Stimulated activated CD8-positive, alpha-beta memory T cell treated with anti-CD3 and anti-CD28 coated beads, Interleukin-4, amount 100 ng/mL, for 24 hours (primary cell): Measurements from ENCODE around the gene RGS3.

Experiments used
- DNase-seq: peaks from one replicate; pipeline ENCODE4 v3.0.0-alpha.2; 2020; ENCODE audit warnings: low read depth

Gene RGS3

GRCh38 chr9:113529336-113530009 is 65.9 kb downstream of the RGS3 start:
- no peak for DNase-seq

GRCh38 chr9:113530022-113530635 is 66.6 kb downstream of the RGS3 start:
- DNase-seq = no peak

GRCh38 chr9:113530942-113531341 is 67.4 kb downstream of the RGS3 start:
- no peak for DNase-seq

- DNase-seq = no peak
Observed at GRCh38 chr9:113531919-113532808, 68.6 kb downstream of the RGS3 start.

- no peak for DNase-seq
Observed at GRCh38 chr9:113532809-113533190, 69.3 kb downstream of the RGS3 start.

- no peak for DNase-seq
Observed at GRCh38 chr9:113533335-113534225, 70.1 kb downstream of the RGS3 start.

- DNase-seq = no peak
Observed at GRCh38 chr9:113535756-113536155, 72.2 kb downstream of the RGS3 start.

- no peak for DNase-seq
Observed at GRCh38 chr9:113536166-113536482, 72.6 kb downstream of the RGS3 start.

GRCh38 chr9:113536483-113537228 is 73.1 kb downstream of the RGS3 start:
- no peak for DNase-seq

GRCh38 chr9:113537229-113537810 is 73.8 kb downstream of the RGS3 start:
- DNase-seq = no peak

GRCh38 chr9:113538131-113538530 is 74.6 kb downstream of the RGS3 start:
- DNase-seq = no peak

- DNase-seq = no peak
Observed at GRCh38 chr9:113538701-113539430, 75.3 kb downstream of the RGS3 start.

GRCh38 chr9:113540466-113540865 is 76.9 kb downstream of the RGS3 start:
- no peak for DNase-seq

- DNase-seq = no peak
Observed at GRCh38 chr9:113541019-113541900, 77.7 kb downstream of the RGS3 start.

GRCh38 chr9:113542006-113542405 is 78.5 kb downstream of the RGS3 start:
- DNase-seq = no peak

GRCh38 chr9:113542741-113543140 is 79.2 kb downstream of the RGS3 start:
- DNase-seq = no peak

- no peak for DNase-seq
Observed at GRCh38 chr9:113543296-113543981, 79.9 kb downstream of the RGS3 start.

- no peak for DNase-seq
Observed at GRCh38 chr9:113543982-113544303, 80.4 kb downstream of the RGS3 start.

GRCh38 chr9:113545068-113545467 is 81.5 kb downstream of the RGS3 start:
- DNase-seq = no peak
